Eye (tissue), 1 donor: ENCODE measurements around the gene RIPOR3.
"Not testable (repeated sequence)": the region's sequence is repeated elsewhere in the genome, so short reads cannot be mapped to it uniquely, and the experiment has no call there.

Experiments
- DNase-seq: peaks from one replicate; pipeline ENCODE4 v3.0.0-alpha.2; 2015

Gene RIPOR3

DNA sequence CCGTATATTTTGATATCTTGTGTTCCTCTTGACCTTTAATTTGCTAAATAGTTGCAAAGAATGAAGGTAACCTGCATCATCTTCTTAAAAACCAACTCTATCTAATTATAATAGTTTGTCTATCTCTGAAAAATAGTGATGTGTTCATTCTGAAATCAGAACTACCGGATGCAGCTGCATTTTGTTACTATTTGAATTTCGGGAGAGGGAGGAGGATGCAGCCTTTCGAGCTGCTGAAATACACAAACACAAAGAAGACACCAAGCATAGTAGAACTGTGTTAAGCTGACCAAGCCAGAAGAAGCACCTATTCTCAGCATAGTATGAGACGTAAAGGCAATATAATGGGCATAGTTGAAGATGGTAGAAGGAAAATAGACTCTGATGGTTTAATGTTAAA lies 148.0 kb downstream of the RIPOR3 start:
- DNase-seq: no peak

DNA sequence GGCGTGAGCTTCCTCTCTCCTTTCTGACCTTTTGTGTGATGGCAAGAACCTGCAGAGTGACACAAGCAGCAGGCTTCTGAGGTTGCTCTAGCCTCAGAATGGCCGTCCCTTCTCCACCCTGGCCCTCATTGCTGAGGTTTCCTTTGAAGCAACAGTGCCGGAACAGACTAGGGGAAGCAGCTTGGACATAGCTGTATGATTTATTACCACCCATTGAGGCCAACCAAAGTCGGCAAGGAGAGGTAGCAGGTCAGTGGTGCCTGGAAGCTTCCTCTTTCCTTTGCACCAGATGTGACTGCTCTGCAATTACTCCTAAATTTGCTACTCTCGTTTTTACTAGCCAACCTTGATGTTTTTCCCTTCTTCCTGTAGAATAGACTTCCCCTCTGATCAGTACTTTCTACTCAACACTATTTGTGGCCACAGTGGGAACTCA lies 149.7 kb downstream of the RIPOR3 start:
- no peak for DNase-seq

- DNase-seq: no peak
These were observed 150.4 kb downstream of the RIPOR3 start for GRCh38 chr20:50540620-50541605.

DNA sequence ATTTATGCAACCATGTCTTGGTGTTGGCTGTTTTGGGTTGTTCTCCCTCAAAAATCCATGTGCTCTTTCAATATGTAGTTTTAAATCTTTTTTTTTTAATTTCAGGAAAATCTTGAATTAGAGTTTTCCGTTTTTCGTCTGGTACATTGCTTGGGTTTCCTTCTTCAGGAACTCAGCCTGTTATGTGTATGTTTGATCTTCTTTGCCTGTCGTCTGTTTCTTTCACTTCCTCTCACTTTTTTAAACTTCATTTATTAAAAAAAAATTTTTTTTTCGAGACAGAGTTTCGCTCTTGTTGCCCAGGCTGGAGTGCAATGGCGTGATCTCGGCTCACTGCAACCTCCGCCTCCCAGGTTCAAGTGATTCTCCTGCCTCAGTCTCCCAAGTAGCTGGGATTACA lies 151.5 kb downstream of the RIPOR3 start:
- not testable (repeated sequence) for DNase-seq

- DNase-seq: no peak
These were observed 153.1 kb downstream of the RIPOR3 start for GRCh38 chr20:50538276-50538675.

GRCh38 chr20:50537546-50538201 lies 153.7 kb downstream of the RIPOR3 start:
- DNase-seq: no peak

- DNase-seq: no peak
These were observed 155.0 kb downstream of the RIPOR3 start for GRCh38 chr20:50536333-50536732.
